CD4-positive, alpha-beta T cell treated with Interleukin-12 subunit alpha and Interleukin-12 subunit beta, for 1 hour (primary cell): ENCODE data around the gene PTCD2.

Experiments used
- DNase-seq: peaks from one replicate; pipeline ENCODE4 v3.0.0-alpha.2; 2020

Gene PTCD2

GRCh38 chr5:72351376-72351775 is 31.2 kb downstream of the PTCD2 start:
- no peak for DNase-seq

GRCh38 chr5:72352616-72353015 is 32.4 kb downstream of the PTCD2 start:
- no peak for DNase-seq

- DNase-seq = no peak
These were observed 32.9 kb downstream of the PTCD2 start for GRCh38 chr5:72353046-72353445.

GRCh38 chr5:72355706-72356299 is 35.6 kb downstream of the PTCD2 start:
- no peak for DNase-seq

- DNase-seq = no peak
These were observed 36.2 kb downstream of the PTCD2 start for GRCh38 chr5:72356361-72356760.

GRCh38 chr5:72358925-72359324 is 38.8 kb downstream of the PTCD2 start:
- no peak for DNase-seq

- no peak for DNase-seq
These were observed 39.7 kb downstream of the PTCD2 start for GRCh38 chr5:72359886-72360285.

- DNase-seq = no peak
These were observed 43.1 kb downstream of the PTCD2 start for GRCh38 chr5:72363166-72363802.

- DNase-seq = no peak
These were observed 44.0 kb downstream of the PTCD2 start for GRCh38 chr5:72364171-72364570.

- DNase-seq = no peak
These were observed 44.8 kb downstream of the PTCD2 start for GRCh38 chr5:72364951-72365350.

- peak; percentile 36 for DNase-seq
These were observed 46.3 kb downstream of the PTCD2 start for GRCh38 chr5:72366324-72366976.

GRCh38 chr5:72368271-72368670 is 48.1 kb downstream of the PTCD2 start:
- no peak for DNase-seq

- DNase-seq = no peak
These were observed 49.1 kb downstream of the PTCD2 start for GRCh38 chr5:72369301-72369700.

- DNase-seq = no peak
These were observed 49.5 kb downstream of the PTCD2 start for GRCh38 chr5:72369711-72370110.

GRCh38 chr5:72372331-72372730 is 52.2 kb downstream of the PTCD2 start:
- no peak for DNase-seq

GRCh38 chr5:72372923-72373322 is 52.8 kb downstream of the PTCD2 start:
- DNase-seq = no peak

- no peak for DNase-seq
These were observed 54.7 kb downstream of the PTCD2 start for GRCh38 chr5:72374844-72375243.

GRCh38 chr5:72376381-72376780 is 56.2 kb downstream of the PTCD2 start:
- no peak for DNase-seq

GRCh38 chr5:72377910-72378638 is 57.9 kb downstream of the PTCD2 start:
- DNase-seq = no peak

- DNase-seq = no peak
These were observed 58.6 kb downstream of the PTCD2 start for GRCh38 chr5:72378639-72379289.

GRCh38 chr5:72379936-72380335 is 59.8 kb downstream of the PTCD2 start:
- DNase-seq = no peak

GRCh38 chr5:72380492-72381274 is 60.5 kb downstream of the PTCD2 start:
- DNase-seq = no peak
